ENCODE measurements around the gene FZD10. TPM values are rescaled to one million over a fixed set of nuclear protein-coding genes. Genes with fewer than 3 reads are reported as not detected.

Gene FZD10
- total and polyA plus RNA-seq, 2 of the 4 experiments (the other 2 are of a cell fraction) = not detected

DNA sequence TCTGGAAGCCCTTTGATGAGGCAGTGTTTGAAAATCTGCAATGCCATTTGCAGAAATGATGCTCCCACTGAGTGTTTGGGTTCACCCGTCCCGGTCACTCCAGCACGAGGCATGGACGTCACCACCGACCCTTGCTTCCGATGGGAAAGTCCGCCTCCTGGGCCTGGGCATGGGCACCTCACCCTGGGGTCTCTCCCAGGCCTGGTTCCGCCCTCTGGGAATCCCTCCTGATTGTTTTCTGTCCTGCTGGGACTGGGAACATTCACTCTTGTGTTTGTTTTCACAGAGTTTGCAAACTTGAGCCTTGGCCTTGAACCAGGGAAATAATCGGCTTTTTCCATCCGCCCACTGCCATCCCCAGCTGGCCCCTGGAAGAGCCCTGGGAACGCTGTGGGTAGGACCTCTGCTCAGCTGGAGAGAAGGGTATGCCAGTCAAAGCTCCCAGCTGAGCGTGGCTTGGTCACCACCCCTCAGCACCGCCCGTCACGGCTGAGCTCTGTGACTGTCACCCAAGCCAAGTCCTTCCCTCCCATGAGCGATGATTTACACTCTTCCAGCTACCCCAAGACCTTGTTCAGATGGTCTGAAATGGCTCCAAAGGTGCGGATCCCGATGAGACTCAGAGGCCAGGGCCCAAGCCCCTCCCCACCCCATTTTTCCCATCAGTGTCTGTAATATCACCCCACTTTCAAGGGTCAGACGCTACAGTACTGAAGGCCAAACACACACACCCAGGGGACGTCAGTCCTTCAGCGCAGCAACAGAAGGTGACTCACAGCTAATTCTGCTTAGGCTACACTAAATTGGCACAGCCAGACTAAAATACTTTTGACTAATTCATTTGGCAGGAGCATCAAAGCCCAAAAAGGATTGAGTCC is 34.1 kb upstream of the FZD10 start:
- in situ Hi-C loops (cut with MboI; ENCODE audit: low sequenced_read_pairs) (no loop called here), dilution Hi-C loops (cut with HindIII; ENCODE audit: low sequenced_read_pairs, unreplicated experiment) (no loop called here), intact Hi-C loops (cut with micrococcal nuclease) (no loop called here)
- no peaks in the 10 kb centered on the region for H3K36me3 ChIP-seq (ENCODE audit: control insufficient read depth, insufficient read depth, low read length)
- DNase-seq (no peak), ATAC-seq (ENCODE audit: low read depth) (no peak)
- no peak overlapping the region for H2AK5ac ChIP-seq (ENCODE audit: low read depth, low read length)
- H4K91ac ChIP-seq (ENCODE audit: insufficient read depth, low read depth, low read length) = no peak overlapping the region
- POLR2A ChIA-PET (ENCODE audit: unreplicated experiment) = no interaction called here
- H3K18ac ChIP-seq (ENCODE audit: low read depth, low read length) = no peak overlapping the region
- H3K23ac ChIP-seq (ENCODE audit: low read depth, low read length) = no peak overlapping the region
- no peaks in the 10 kb centered on the region for H3K27me3 ChIP-seq (ENCODE audit: control insufficient read depth, insufficient read depth, low read length)
- H2BK120ac ChIP-seq (ENCODE audit: low read depth, low read length) = no peak overlapping the region
- no peak overlapping the region for H2BK15ac ChIP-seq (ENCODE audit: low read depth, low read length)
- no peak overlapping the region for H3K4me2 ChIP-seq (ENCODE audit: low read depth, low read length)
- H4K5ac ChIP-seq (ENCODE audit: low read depth, low read length) = no peak overlapping the region
- CTCF ChIA-PET = no interaction called here
- H3K27ac ChIP-seq (ENCODE audit: insufficient read depth, low read length) = no peak overlapping the region
- H3K79me1 ChIP-seq (ENCODE audit: low read depth in 1 of 2, low read length in 2 of 2) = no peaks in the 10 kb centered on the region
- no peak overlapping the region for H3K4me3 ChIP-seq (ENCODE audit: insufficient read depth, low read depth, low read length)
- no peak overlapping the region for H3K56ac ChIP-seq (ENCODE audit: extremely low read depth, insufficient read depth, low read length)
- H4K20me1 ChIP-seq (ENCODE audit: insufficient read depth, low read length) = no peaks in the 10 kb centered on the region
- H3K9ac ChIP-seq (ENCODE audit: low read depth, low read length) = no peak overlapping the region
- no peaks in the 10 kb centered on the region for H3K9me1 ChIP-seq (ENCODE audit: insufficient read depth, low read length)
- H2BK20ac ChIP-seq (ENCODE audit: low read depth, low read length) = no peak overlapping the region
- no peak overlapping the region for H2AFZ ChIP-seq (replicated peaks; ENCODE audit: low read length, poor library complexity)
- H3K4ac ChIP-seq (ENCODE audit: low read depth, low read length) = no peak overlapping the region
- H2AK9ac ChIP-seq (replicated peaks; ENCODE audit: low read depth, low read length, poor library complexity) = no peak overlapping the region
- H3K14ac ChIP-seq (replicated peaks; ENCODE audit: low read depth, low read length) = no peak overlapping the region
- no peaks in the 10 kb centered on the region for H3K4me1 ChIP-seq (ENCODE audit: control insufficient read depth, insufficient read depth, low read length)
- no peak overlapping the region for H2BK5ac ChIP-seq (ENCODE audit: low read depth, low read length, poor library complexity, severe bottlenecking)
- H4K8ac ChIP-seq (ENCODE audit: low read depth in 2 of 2, low read length in 2 of 2) = no peak overlapping the region
- BruUV-seq (replicated peaks) = no TSS peak
- TF ChIP-seq MXI1 (IDR thresholded peaks at IDR 0.05; ENCODE audit: borderline replicate concordance, low read depth, low read length) (no peak), BHLHE40 (IDR thresholded peaks at IDR 0.05; ENCODE audit: low read depth, low read length) (no peak), CTCF (conservative IDR thresholded peaks at IDR 0.05; ENCODE audit: low read depth, low read length) (no peak), SMC3 (IDR thresholded peaks at IDR 0.05; ENCODE audit: low read depth, low read length) (no peak), POLR2A (IDR thresholded peaks at IDR 0.05; ENCODE audit: low read depth, low read length) (no peak), CHD1 (IDR thresholded peaks at IDR 0.05; ENCODE audit: low read depth, low read length) (no peak), RAD21 (IDR thresholded peaks at IDR 0.05; ENCODE audit: low read length) (no peak), RFX5 (IDR thresholded peaks at IDR 0.05; ENCODE audit: low read depth, low read length) (no peak), NFE2L2 (IDR thresholded peaks at IDR 0.05; ENCODE audit: low read depth, low read length) (no peak), RCOR1 (IDR thresholded peaks at IDR 0.05; ENCODE audit: insufficient replicate concordance, low read length) (no peak)
- TF ChIP-seq, protein P1, sequence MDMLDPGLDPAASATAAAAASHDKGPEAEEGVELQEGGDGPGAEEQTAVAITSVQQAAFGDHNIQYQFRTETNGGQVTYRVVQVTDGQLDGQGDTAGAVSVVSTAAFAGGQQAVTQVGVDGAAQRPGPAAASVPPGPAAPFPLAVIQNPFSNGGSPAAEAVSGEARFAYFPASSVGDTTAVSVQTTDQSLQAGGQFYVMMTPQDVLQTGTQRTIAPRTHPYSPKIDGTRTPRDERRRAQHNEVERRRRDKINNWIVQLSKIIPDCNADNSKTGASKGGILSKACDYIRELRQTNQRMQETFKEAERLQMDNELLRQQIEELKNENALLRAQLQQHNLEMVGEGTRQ (IDR thresholded peaks at IDR 0.05; ENCODE audit: low read depth, low read length) = no peak
- TF ChIP-seq, protein P2, sequence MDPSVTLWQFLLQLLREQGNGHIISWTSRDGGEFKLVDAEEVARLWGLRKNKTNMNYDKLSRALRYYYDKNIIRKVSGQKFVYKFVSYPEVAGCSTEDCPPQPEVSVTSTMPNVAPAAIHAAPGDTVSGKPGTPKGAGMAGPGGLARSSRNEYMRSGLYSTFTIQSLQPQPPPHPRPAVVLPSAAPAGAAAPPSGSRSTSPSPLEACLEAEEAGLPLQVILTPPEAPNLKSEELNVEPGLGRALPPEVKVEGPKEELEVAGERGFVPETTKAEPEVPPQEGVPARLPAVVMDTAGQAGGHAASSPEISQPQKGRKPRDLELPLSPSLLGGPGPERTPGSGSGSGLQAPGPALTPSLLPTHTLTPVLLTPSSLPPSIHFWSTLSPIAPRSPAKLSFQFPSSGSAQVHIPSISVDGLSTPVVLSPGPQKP (IDR thresholded peaks at IDR 0.05; ENCODE audit: borderline replicate concordance, low read depth, low read length) = no peak
- WGBS, 2 experiments (ENCODE audit: extremely low coverage in 2 of 2, insufficient read length in 1 of 2) = 11% methylated on average over 10 of the region's 21 CpGs; no CpG with 5 or more reads in 1 of the 2 experiments
- peaks cover 53% of the 10 kb centered on the region for H3K9me3 ChIP-seq (ENCODE audit: control insufficient read depth, insufficient read depth, low read length)

Data from IMR-90 (cell line).